ENCODE data around the gene ALOXE3.

DNA sequence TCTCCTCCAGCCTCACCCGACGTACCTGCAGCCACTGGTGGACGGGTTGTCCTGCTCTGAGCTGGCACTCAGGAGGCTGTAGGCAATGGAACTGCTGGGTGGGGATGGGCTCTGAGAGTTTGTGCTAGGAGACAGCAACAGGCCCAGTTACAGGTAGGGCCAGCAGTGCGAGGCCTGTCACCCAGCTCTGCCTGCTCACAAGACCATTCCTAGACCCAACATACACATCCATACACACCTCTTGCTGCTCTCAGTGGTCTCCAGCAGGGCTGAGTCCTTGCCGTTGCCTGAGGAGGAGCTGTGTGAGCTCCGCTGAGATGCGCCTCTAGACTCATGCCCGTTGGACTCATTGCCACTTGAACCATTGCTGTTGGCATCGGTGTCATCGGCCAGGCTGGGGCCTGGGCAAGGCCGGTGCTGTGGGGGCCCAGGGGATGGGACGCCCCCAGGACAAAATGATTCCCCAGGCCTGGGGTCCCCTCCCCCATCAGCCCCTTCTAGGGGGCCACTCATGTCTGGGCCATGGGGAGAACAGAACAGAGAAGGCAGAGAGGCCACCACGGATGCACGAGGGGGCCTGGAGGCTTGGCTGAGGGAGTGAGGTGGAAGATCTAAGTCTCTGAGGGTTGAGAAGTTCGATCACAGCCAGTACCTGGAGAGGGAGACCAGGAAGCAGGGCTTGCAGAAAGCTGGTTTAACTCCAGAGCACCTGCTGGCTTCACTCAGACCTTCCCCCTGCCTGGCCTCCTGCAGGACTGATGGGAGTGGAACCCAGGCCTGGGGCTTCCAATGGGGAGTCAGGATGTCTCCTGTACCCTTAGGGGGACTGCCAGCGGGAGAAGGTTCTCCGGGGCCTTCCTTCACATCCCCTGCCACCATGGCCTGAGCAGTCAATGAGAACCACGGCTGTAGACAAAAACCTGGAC lies 32.1 kb upstream of the ALOXE3 start:
- TF ChIP-seq ARNT (IDR thresholded peaks at IDR 0.05) (no peak), TARDBP (IDR thresholded peaks at IDR 0.05) (no peak), FOXK2 (IDR thresholded peaks at IDR 0.05) (no peak), FOXA1 (IDR thresholded peaks at IDR 0.05) (no peak), ZNF384 (IDR thresholded peaks at IDR 0.05) (no peak), NFRKB (IDR thresholded peaks at IDR 0.05) (no peak), SP1 (IDR thresholded peaks at IDR 0.05) (no peak), LEF1 (IDR thresholded peaks at IDR 0.05; ENCODE audit: borderline replicate concordance) (no peak), FOXM1 (IDR thresholded peaks at IDR 0.05; ENCODE audit: borderline replicate concordance) (no peak), SUZ12 (IDR thresholded peaks at IDR 0.05) (no peak), CTBP1 (IDR thresholded peaks at IDR 0.05; ENCODE audit: borderline replicate concordance) (no peak), HDGF (IDR thresholded peaks at IDR 0.05; ENCODE audit: borderline replicate concordance) (no peak), L3MBTL2 (conservative IDR thresholded peaks at IDR 0.05) (no peak)
- TF ChIP-seq, protein P1, sequence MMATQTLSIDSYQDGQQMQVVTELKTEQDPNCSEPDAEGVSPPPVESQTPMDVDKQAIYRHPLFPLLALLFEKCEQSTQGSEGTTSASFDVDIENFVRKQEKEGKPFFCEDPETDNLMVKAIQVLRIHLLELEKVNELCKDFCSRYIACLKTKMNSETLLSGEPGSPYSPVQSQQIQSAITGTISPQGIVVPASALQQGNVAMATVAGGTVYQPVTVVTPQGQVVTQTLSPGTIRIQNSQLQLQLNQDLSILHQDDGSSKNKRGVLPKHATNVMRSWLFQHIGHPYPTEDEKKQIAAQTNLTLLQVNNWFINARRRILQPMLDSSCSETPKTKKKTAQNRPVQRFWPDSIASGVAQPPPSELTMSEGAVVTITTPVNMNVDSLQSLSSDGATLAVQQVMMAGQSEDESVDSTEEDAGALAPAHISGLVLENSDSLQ (IDR thresholded peaks at IDR 0.05), result no peak
